Measurements from ENCODE around the gene TSPEAR.

- TF ChIP-seq CTCF (IDR thresholded peaks at IDR 0.05) (no peak), EZH2 (IDR thresholded peaks at IDR 0.05; ENCODE audit: borderline replicate concordance, insufficient read depth, low read depth, low read length, poor library complexity, severe bottlenecking) (no peak)
These were observed 211.7 kb downstream of the TSPEAR start for GRCh38 chr21:44499631-44500030.

Measured in B cell (primary cell).